ENCODE data around the gene MEOX2. TPM values are rescaled to one million over a fixed set of nuclear protein-coding genes. Genes with fewer than 3 reads are reported as not detected.

Gene MEOX2
- polyA plus RNA-seq, 1 of the 3 experiments (the other 2 are of a cell fraction): not detected

DNA sequence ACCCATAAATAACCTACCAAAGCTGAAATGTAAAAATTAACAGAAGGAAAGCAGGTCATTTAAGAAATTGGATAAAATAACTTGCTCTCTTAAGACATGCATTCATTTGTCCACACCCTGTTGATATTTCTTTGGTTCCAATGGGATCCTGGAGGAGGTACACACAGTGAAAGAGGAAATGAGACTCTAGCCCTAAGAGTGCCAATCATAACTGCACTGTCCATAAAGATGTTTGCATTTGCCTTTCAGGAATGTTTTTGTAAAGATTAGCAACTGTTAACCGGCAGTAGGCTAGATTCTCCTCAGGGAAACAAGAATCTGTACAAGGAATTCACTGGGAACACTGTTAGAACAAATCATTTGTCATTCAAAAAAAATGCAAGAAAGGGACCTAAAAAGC is 61.0 kb downstream of the MEOX2 start:
- no peaks in the 10 kb centered on the region for H4K20me1 ChIP-seq (ENCODE audit: insufficient read depth)
- no peak for DNase-seq
- H3K4me2 ChIP-seq: no peak overlapping the region
- no peaks in the 10 kb centered on the region for H3K79me2 ChIP-seq (ENCODE audit: insufficient read depth)
- no peaks in the 10 kb centered on the region for H3K9me2 ChIP-seq
- no peaks in the 10 kb centered on the region for H3K36me3 ChIP-seq (replicated peaks in 1 of 2; ENCODE audit: control insufficient read depth in 1 of 2, insufficient read depth in 2 of 2, low read length in 1 of 2)
- no peaks in the 10 kb centered on the region for H3K9me3 ChIP-seq
- no peaks in the 10 kb centered on the region for H3F3A ChIP-seq (replicated peaks; ENCODE audit: insufficient read depth)
- no peak overlapping the region; the same call in 1 of the 2 replicates for H2AFZ ChIP-seq (ENCODE audit: low read depth)
- H3K4me3 ChIP-seq (ENCODE audit: low read depth in 2 of 2, low read length in 1 of 2): no peak overlapping the region
- ChIA-PET CTCF (no interaction called here), POLR2A (no interaction called here)
- H3K9ac ChIP-seq: no peak overlapping the region
- no peak for TF ChIP-seq MAX (IDR thresholded peaks at IDR 0.05; ENCODE audit: low read depth)
- no peak for TF ChIP-seq RXRA (IDR thresholded peaks at IDR 0.05; ENCODE audit: borderline replicate concordance, low read depth)
- TF ChIP-seq TEAD4 (IDR thresholded peaks at IDR 0.05; ENCODE audit: borderline replicate concordance, insufficient read depth): no peak
- no peak for TF ChIP-seq EZH2phosphoT487 (IDR thresholded peaks at IDR 0.05; ENCODE audit: borderline replicate concordance, low read depth)
- no peak for TF ChIP-seq ELF1 (IDR thresholded peaks at IDR 0.05)
- TF ChIP-seq GATA2 (CRISPR knock-in tag; IDR thresholded peaks at IDR 0.05): no peak
- TF ChIP-seq, protein P1, sequence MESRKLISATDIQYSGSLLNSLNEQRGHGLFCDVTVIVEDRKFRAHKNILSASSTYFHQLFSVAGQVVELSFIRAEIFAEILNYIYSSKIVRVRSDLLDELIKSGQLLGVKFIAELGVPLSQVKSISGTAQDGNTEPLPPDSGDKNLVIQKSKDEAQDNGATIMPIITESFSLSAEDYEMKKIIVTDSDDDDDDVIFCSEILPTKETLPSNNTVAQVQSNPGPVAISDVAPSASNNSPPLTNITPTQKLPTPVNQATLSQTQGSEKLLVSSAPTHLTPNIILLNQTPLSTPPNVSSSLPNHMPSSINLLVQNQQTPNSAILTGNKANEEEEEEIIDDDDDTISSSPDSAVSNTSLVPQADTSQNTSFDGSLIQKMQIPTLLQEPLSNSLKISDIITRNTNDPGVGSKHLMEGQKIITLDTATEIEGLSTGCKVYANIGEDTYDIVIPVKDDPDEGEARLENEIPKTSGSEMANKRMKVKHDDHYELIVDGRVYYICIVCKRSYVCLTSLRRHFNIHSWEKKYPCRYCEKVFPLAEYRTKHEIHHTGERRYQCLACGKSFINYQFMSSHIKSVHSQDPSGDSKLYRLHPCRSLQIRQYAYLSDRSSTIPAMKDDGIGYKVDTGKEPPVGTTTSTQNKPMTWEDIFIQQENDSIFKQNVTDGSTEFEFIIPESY (IDR thresholded peaks at IDR 0.05; ENCODE audit: borderline replicate concordance, low read depth): no peak
- TF ChIP-seq RFX5 (IDR thresholded peaks at IDR 0.05; ENCODE audit: low read length): no peak
- TF ChIP-seq, protein P2, sequence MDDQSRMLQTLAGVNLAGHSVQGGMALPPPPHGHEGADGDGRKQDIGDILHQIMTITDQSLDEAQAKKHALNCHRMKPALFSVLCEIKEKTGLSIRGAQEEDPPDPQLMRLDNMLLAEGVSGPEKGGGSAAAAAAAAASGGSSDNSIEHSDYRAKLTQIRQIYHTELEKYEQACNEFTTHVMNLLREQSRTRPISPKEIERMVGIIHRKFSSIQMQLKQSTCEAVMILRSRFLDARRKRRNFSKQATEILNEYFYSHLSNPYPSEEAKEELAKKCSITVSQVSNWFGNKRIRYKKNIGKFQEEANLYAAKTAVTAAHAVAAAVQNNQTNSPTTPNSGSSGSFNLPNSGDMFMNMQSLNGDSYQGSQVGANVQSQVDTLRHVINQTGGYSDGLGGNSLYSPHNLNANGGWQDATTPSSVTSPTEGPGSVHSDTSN (IDR thresholded peaks at IDR 0.05): no peak
- TF ChIP-seq NFIC (IDR thresholded peaks at IDR 0.05; ENCODE audit: borderline replicate concordance): no peak
- TF ChIP-seq RCOR1 (IDR thresholded peaks at IDR 0.05; ENCODE audit: low read length): no peak
- no peak for TF ChIP-seq USF2 (IDR thresholded peaks at IDR 0.05; ENCODE audit: borderline replicate concordance, low read depth, low read length)
- no peak for TF ChIP-seq CTCF (IDR thresholded peaks at IDR 0.05)
- TF ChIP-seq FOXJ3 (CRISPR knock-in tag; IDR thresholded peaks at IDR 0.05): no peak
- no peak for TF ChIP-seq FOXM1 (IDR thresholded peaks at IDR 0.05; ENCODE audit: low read depth)
- no peak for TF ChIP-seq FOSL2 (IDR thresholded peaks at IDR 0.05; ENCODE audit: borderline replicate concordance, low read depth)
- no peak for TF ChIP-seq SIN3A (IDR thresholded peaks at IDR 0.05; ENCODE audit: borderline replicate concordance, low read depth, low read length)
- no peak for TF ChIP-seq REST (IDR thresholded peaks at IDR 0.05; ENCODE audit: low read depth, low read length)
- no peak for TF ChIP-seq SMC3 (IDR thresholded peaks at IDR 0.05; ENCODE audit: low read depth, low read length)
- WGBS (ENCODE audit: low lambda C conversion rate): 18% methylated on average over 1 of the region's 1 CpG
- no peaks in the 10 kb centered on the region; a peak in 1 of 4 replicates for H3K4me1 ChIP-seq (ENCODE audit: control insufficient read depth in 1 of 2, insufficient read depth in 2 of 2, low read depth in 1 of 2, low read length in 1 of 2)
- H3K27me3 ChIP-seq (ENCODE audit: insufficient read depth): no peaks in the 10 kb centered on the region
- no peak overlapping the region for H3K27ac ChIP-seq (ENCODE audit: low read depth in 2 of 2, low read length in 1 of 2)

Data from SK-N-SH (cell line).